PC-9 (cell line): ENCODE results near the gene INSYN1.

Experiments used
- CTCF ChIP-seq: fragments of 200-600 bp; sonication (generic); conservative IDR thresholded peaks from 2 replicates; pipeline ENCODE4 v1.6.1; 2017; ENCODE audit warnings: mixed run types, antibody characterized with exemption, mild to moderate bottlenecking, moderate library complexity
- EZH2 ChIP-seq: fragments of 200-600 bp; sonication (generic); IDR thresholded peaks from 2 replicates; pipeline ENCODE4 v1.8.0; 2017; ENCODE audit warnings: antibody characterized with exemption, low read depth

- TF ChIP-seq EZH2 (no peak), CTCF (no peak)
Observed at GRCh38 chr15:73714695-73715301, 38.4 kb downstream of the INSYN1 start.
